CD4-positive, alpha-beta T cell treated with Interferon gamma for 1 hour (primary cell): Measurements from ENCODE around the gene TAB2.

Source experiments
- DNase-seq: peaks from one replicate; pipeline ENCODE4 v3.0.0-alpha.2; 2020

The TAB2 gene

GRCh38 chr6:149379977-149380376 is 62.5 kb downstream of the TAB2 start:
- DNase-seq = no peak

GRCh38 chr6:149380523-149380922 is 63.0 kb downstream of the TAB2 start:
- no peak for DNase-seq

- DNase-seq = no peak
Observed at GRCh38 chr6:149383371-149383770, 65.9 kb downstream of the TAB2 start.

GRCh38 chr6:149384464-149384863 is 67.0 kb downstream of the TAB2 start:
- DNase-seq = no peak

- DNase-seq = no peak
Observed at GRCh38 chr6:149385998-149386646, 68.6 kb downstream of the TAB2 start.

GRCh38 chr6:149387779-149388512 is 70.4 kb downstream of the TAB2 start:
- no peak for DNase-seq

DNA sequence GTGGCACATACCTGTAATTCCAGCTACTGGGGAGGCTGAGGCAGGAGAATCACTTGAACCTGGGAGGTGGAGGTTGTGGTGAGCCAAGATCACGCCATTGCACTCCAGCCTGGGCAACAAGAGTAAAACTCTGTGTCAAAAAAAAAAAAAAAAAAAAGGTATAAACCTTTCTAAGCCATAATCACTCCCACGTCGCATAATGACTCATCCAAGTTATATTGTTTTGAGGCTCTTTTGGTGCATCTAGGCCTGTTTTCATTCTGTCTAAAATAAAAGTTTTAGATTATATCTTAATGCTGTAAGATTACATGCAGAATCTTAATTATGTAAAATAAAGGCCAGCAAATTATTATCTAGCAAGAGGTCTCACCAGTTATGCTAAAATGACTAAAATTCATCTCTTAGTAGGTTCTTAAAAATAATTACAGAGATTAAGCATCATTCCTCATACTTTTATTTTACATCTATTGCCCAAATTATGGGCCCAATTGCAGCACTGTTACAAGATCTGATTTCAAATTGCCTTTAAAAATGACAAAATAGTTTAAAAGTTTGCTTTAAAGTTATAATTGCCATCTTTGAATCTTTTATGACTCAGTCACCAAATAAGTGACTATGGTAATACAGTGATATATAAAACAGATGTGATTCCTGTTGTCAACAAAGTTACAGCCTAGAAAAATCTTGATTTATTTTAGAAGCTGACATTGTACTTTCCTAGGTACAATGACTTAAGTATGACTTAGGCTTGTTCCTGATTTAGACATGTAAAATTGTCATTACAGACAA is 72.2 kb downstream of the TAB2 start:
- DNase-seq = no peak

- DNase-seq = no peak
Observed at GRCh38 chr6:149392093-149392492, 74.6 kb downstream of the TAB2 start.

DNA sequence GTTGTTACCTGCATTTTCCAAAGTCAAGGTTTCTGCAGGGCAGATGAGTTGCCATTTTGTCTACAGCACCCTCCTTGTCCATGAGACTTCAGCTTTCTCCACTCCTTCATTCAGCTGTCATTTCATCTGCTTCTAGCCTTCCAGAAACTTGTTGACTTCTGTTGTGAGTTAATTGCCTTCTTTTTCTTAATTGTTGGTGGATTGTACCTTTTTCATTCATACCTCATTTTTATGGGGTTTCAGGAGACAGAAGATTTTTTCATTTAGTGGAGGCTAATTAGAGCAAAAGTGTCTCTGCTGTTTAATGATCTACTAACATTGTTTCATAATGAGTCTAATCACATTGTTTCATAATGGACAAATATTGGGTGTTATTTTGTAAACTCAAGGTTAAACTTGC is 75.0 kb downstream of the TAB2 start:
- no peak for DNase-seq

- no peak for DNase-seq
Observed at GRCh38 chr6:149393002-149393679, 75.6 kb downstream of the TAB2 start.

DNA sequence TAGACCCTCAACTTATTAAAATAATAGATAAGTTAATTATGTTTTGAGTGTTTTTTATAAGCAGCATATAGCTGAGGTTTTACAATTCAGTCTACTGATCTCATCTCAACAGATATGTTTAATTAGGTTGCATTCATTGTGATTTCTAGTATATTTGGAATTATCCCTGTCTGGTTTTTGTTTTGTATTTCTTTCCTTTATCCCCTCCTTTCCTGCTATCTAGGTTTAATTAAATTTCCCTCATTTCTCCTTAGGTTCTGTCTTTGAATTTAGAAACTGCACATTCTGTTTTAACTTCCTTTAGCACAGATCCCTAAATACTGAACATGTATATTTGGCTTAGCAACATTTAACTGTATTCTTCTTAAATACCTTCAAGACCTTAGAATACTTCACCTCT is 77.7 kb downstream of the TAB2 start:
- no peak for DNase-seq

DNA sequence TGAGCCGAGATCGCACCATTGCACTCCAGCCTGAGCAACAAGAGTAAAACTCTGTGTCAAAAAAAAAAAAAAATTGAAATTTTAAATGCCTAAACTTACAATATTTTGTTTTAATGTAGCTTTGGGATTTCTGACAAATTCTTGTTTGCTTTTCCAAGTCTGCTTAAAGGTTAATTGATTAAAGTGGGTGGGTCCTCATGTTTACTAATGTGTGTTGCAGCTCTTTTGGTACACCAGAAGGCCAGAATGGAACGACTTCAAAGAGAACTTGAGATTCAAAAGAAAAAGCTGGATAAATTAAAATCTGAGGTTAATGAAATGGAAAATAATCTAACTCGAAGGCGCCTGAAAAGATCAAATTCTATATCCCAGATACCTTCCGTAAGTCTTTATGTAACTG is 79.9 kb downstream of the TAB2 start:
- DNase-seq = no peak

DNA sequence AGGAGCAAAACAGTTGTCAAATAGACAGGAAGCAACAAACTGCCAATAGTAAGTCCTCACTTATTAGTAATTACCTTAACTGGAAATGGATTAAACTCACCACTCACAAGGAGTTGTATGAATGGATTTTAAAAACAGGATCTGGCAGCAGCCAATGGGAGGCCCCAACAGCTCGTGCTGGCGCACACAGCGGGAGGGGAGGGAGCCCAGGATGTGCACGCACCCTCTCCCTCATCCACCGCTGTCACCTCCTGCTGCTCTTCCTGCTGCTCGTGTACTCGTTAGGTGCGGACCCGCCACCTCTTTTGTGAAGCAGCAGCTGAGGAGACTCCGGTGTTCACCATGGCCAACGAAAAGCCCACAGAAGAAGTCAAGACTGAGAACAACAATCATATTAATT is 82.5 kb downstream of the TAB2 start, which contains the start of gene SUMO4:
TSS of gene SUMO4 (plus strand) at position 213 of the 400 bp plus-strand sequence. CDS start at position 343, 130 bp downstream.
- no peak for DNase-seq

GRCh38 chr6:149403534-149403933 is 86.0 kb downstream of the TAB2 start:
- no peak for DNase-seq

- no peak for DNase-seq
Observed at GRCh38 chr6:149405823-149406765, 88.6 kb downstream of the TAB2 start.

DNA sequence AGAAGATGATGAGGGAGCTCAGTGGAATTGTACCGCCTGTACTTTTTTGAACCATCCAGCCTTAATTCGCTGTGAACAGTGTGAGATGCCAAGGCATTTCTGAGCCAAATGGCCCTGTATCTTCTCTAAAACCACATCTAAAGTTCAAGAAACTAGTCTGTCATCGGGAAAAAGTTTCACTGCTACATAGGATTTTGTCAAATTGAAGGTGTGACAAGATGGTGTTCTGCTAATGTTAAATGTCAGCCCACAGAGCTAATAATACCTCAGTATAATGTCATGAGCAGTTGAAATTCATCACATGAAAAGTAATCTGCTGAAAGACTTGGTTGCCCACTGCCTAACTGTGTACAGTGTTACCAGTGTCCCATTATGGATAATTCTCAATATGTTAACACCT is 92.1 kb downstream of the TAB2 start:
- no peak for DNase-seq

GRCh38 chr6:149410557-149410956 is 93.0 kb downstream of the TAB2 start:
- DNase-seq = no peak

- DNase-seq = no peak
Observed at GRCh38 chr6:149414009-149414408, 96.5 kb downstream of the TAB2 start.

- DNase-seq = no peak
Observed at GRCh38 chr6:149414821-149415220, 97.3 kb downstream of the TAB2 start.

GRCh38 chr6:149419696-149420404 is 102.3 kb downstream of the TAB2 start:
- DNase-seq = no peak

DNA sequence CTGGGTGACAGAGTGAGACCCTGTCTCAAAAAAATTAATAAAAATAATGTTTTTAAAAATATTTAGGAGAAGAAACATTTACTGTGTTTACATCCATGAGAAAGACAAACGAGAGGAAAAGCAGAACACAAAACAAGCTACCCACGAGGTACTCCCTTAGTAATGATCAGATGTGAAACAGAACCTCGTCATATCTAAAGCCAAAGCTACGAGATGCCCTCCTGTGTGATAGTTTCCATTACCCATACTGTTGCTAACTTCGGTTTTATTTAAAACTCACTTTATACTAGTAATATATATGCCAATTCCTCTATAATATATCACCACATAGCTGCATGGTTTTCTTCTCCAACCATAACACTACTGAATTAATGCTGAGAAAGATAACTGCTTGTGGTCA is 103.6 kb downstream of the TAB2 start:
- DNase-seq = no peak
